H9 (cell line): ENCODE data around the gene TBC1D2. TPM values are rescaled to one million over a fixed set of nuclear protein-coding genes. Genes with fewer than 3 reads are reported as not detected.

ENCODE experiments used
- DNase-seq: peaks from one replicate; pipeline ENCODE4 v3.0.0-alpha.2; 2017
- H2AFZ ChIP-seq: one replicate; pipeline ENCODE4 v1.6.1; 2013; ENCODE audit warnings: mild to moderate bottlenecking, low read length, control low read depth, moderate library complexity
- H2AK5ac ChIP-seq: 2 replicates; pipeline ENCODE4 v1.6.1; 2013; ENCODE audit warnings: low read length, control low read depth, mixed read lengths; ENCODE audit not compliant: insufficient read length
- H2BK120ac ChIP-seq: one replicate; pipeline ENCODE4 v1.6.1; 2013; ENCODE audit warnings: low read depth, mild to moderate bottlenecking, low read length, control low read depth, inconsistent platforms; ENCODE audit not compliant: poor library complexity, severe bottlenecking
- H2BK12ac ChIP-seq: 2 replicates; pipeline ENCODE4 v1.6.1; 2013; ENCODE audit warnings: low read length, control low read depth, mixed read lengths, low read depth; ENCODE audit not compliant: insufficient read length
- H2BK15ac ChIP-seq: 2 replicates; pipeline ENCODE4 v1.6.1; 2013; ENCODE audit warnings: low read depth, low read length, control low read depth
- H2BK20ac ChIP-seq: one replicate; pipeline ENCODE4 v1.6.1; 2013; ENCODE audit warnings: low read depth, mild to moderate bottlenecking, low read length, control low read depth, inconsistent platforms; ENCODE audit not compliant: poor library complexity, severe bottlenecking
- H2BK5ac ChIP-seq: 2 replicates; pipeline ENCODE4 v1.6.1; 2013; ENCODE audit warnings: low read length, control low read depth, mixed read lengths; ENCODE audit not compliant: insufficient read length
- H3K14ac ChIP-seq: 2 replicates; pipeline ENCODE4 v1.6.1; 2013; ENCODE audit warnings: low read length, control low read depth; ENCODE audit not compliant: insufficient read depth
- H3K18ac ChIP-seq: 2 replicates; pipeline ENCODE4 v1.6.1; 2013; ENCODE audit warnings: low read depth, mild to moderate bottlenecking, mixed read lengths, low read length, control low read depth; ENCODE audit not compliant: insufficient read length
- H3K23ac ChIP-seq: 2 replicates; pipeline ENCODE4 v1.6.1; 2013; ENCODE audit warnings: low read length, control low read depth, mixed read lengths, low read depth; ENCODE audit not compliant: insufficient read length
- H3K23me2 ChIP-seq: 2 replicates; pipeline ENCODE4 v1.6.1; 2013; ENCODE audit warnings: low read depth, mild to moderate bottlenecking, mixed read lengths, low read length, control low read depth; ENCODE audit not compliant: insufficient read length, poor library complexity, severe bottlenecking
- H3K27ac ChIP-seq: 2 replicates; pipeline ENCODE4 v1.5.1; 2013; ENCODE audit warnings: low read length, control low read depth, mixed read lengths, low read depth; ENCODE audit not compliant: insufficient read length
- H3K27me3 ChIP-seq: 2 replicates; pipeline ENCODE4 v1.6.1; 2013; ENCODE audit warnings: low read length, control low read depth, inconsistent platforms; ENCODE audit not compliant: insufficient read depth
- H3K4ac ChIP-seq: 2 replicates; pipeline ENCODE4 v1.6.1; 2013; ENCODE audit warnings: low read depth, mild to moderate bottlenecking, control low read depth, inconsistent platforms, low read length, moderate library complexity
- H3K4me1 ChIP-seq: 2 replicates; pipeline ENCODE4 v1.6.1; 2013; ENCODE audit warnings: low read length, control low read depth, inconsistent platforms; ENCODE audit not compliant: insufficient read depth
- H3K4me2 ChIP-seq: 2 replicates; pipeline ENCODE4 v1.6.1; 2013; ENCODE audit warnings: low read length, control low read depth, mixed read lengths; ENCODE audit not compliant: insufficient read length, insufficient read depth
- H3K56ac ChIP-seq: 2 replicates; pipeline ENCODE4 v1.6.1; 2013; ENCODE audit warnings: low read depth, mild to moderate bottlenecking, mixed read lengths, low read length, control low read depth; ENCODE audit not compliant: insufficient read length
- H3K79me1 ChIP-seq: 2 replicates; pipeline ENCODE4 v1.6.1; 2013; ENCODE audit warnings: low read depth, mild to moderate bottlenecking, moderate library complexity, low read length, control low read depth, inconsistent platforms; ENCODE audit not compliant: insufficient read depth, poor library complexity, severe bottlenecking
- H3K79me2 ChIP-seq: 2 replicates; pipeline ENCODE4 v1.6.1; 2013; ENCODE audit warnings: low read length, control low read depth, inconsistent platforms; ENCODE audit not compliant: insufficient read depth
- H3K9ac ChIP-seq: 2 replicates; pipeline ENCODE4 v1.6.1; 2013; ENCODE audit warnings: low read length, control low read depth, mixed read lengths; ENCODE audit not compliant: insufficient read length; ENCODE audit errors: extremely low read depth
- H3K9me3 ChIP-seq: one replicate; pipeline ENCODE4 v1.6.1; 2013; ENCODE audit warnings: low read depth, low read length, inconsistent platforms; ENCODE audit not compliant: control insufficient read depth
- H3T11ph ChIP-seq: one replicate; pipeline ENCODE4 v1.6.1; 2013; ENCODE audit warnings: mild to moderate bottlenecking, low read length, control low read depth, inconsistent platforms
- H4K20me1 ChIP-seq: one replicate; pipeline ENCODE4 v1.6.1; 2013; ENCODE audit not compliant: control insufficient read depth, insufficient read length, insufficient read depth
- H4K5ac ChIP-seq: 2 replicates; pipeline ENCODE4 v1.6.1; 2013; ENCODE audit warnings: low read depth, mild to moderate bottlenecking, mixed read lengths, low read length, control low read depth; ENCODE audit not compliant: insufficient read length
- H4K8ac ChIP-seq: replicated peaks from 2 replicates; pipeline ENCODE4 v1.6.1; 2013; ENCODE audit warnings: low read length, control low read depth, mixed read lengths, low read depth; ENCODE audit not compliant: insufficient read length
- H4K91ac ChIP-seq: 2 replicates; pipeline ENCODE4 v1.6.1; 2013; ENCODE audit warnings: low read depth, mild to moderate bottlenecking, moderate library complexity, mixed read lengths, low read length, control low read depth; ENCODE audit not compliant: insufficient read length
- H3K27ac Mint-ChIP-seq, 3 experiments: 2 replicates in 2 of 3; 3 replicates in 1 of 3; pipeline ENCODE4 v1.8.0; 2020 to 2021; ENCODE audit warnings: mixed read lengths in 3 of 3, mild to moderate bottlenecking in 1 of 3, moderate library complexity in 1 of 3
- H3K27me3 Mint-ChIP-seq: 2 replicates; pipeline ENCODE4 v1.8.0; 2021; ENCODE audit warnings: low read depth, mild to moderate bottlenecking, moderate library complexity, mixed read lengths
- H3K36me3 Mint-ChIP-seq, 3 experiments: 2 replicates in 2 of 3; 3 replicates in 1 of 3; pipeline ENCODE4 v1.8.0; 2020 to 2021; ENCODE audit warnings: low read depth in 3 of 3, mixed read lengths in 3 of 3; ENCODE audit not compliant: insufficient read depth in 1 of 3
- H3K4me1 Mint-ChIP-seq, 2 experiments: 2 replicates each; pipeline ENCODE4 v1.8.0; 2020; ENCODE audit warnings: mixed read lengths in 2 of 2
- H3K4me3 Mint-ChIP-seq, 2 experiments: 2 replicates in 1 of 2; 3 replicates in 1 of 2; pipeline ENCODE4 v1.8.0; 2020 to 2021; ENCODE audit warnings: mild to moderate bottlenecking in 2 of 2, mixed read lengths in 2 of 2, moderate library complexity in 1 of 2
- H3K9me3 Mint-ChIP-seq, 2 experiments: 2 replicates in 1 of 2; 3 replicates in 1 of 2; pipeline ENCODE4 v1.8.0; 2020; ENCODE audit warnings: mild to moderate bottlenecking in 2 of 2, mixed read lengths in 2 of 2, moderate library complexity in 1 of 2
- WGBS: extraction: QIAGEN DNeasy Blood & Tissue Kit; methylation state at CpG from one replicate; pipeline ENCODE4 v1.1.7; 2013; ENCODE audit warnings: missing lambda C conversion rate, low lambda C conversion rate, mixed read lengths; ENCODE audit not compliant: insufficient read length; ENCODE audit errors: extremely low coverage; 5-methylcytosine and 5-hydroxymethylcytosine counted together
- total RNA-seq: library from RNA; stranded (reverse); gene quantifications from 2 replicates; pipeline ENCODE4 v1.2.1, GENCODE V29; 2021
- TF ChIP-seq, protein P1 (sequence below): fragments of 200-600 bp; sonication (generic); conservative IDR thresholded peaks from 3 replicates; pipeline ENCODE4 v1.8.0; 2021; ENCODE audit warnings: antibody characterized with exemption, mild to moderate bottlenecking

The TBC1D2 gene
- total RNA-seq, 1 experiment from 2014 or later: 2.9 TPM

DNA sequence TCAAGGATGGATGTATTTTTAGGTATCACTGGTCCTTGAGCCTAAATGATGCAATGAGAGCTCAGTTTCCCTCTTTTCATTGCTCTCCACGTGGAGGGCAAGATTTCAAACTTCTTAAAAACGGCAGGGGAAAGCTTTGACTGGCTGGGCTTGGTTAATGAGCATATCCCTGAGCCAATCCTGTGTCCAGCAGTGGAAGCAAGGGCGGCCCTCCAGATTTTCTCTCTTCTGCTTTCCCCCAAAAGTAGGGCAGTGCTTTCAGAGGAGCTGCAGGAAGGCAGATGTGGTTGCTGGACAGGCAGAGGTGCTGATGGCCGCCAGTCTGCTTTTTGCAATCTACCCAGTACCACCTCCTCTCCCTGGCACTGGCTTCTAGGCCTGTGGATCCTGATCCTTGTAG lies 30.0 kb upstream of the TBC1D2 start:
- H3K27me3 ChIP-seq: no peaks in the 10 kb centered on the region
- H3K79me2 ChIP-seq: no peaks in the 10 kb centered on the region
- H3K18ac ChIP-seq: no peak overlapping the region
- Mint-ChIP-seq H3K27me3 (peaks cover 2% of the 10 kb centered on the region; the same call in 1 of the 2 replicates), H3K9me3 (no peaks in the 10 kb centered on the region), H3K4me1 (peaks cover 4 to 13% of the 10 kb centered on the region in 2 experiments; a peak in 1 of 4 replicates), H3K27ac (no peak overlapping the region), H3K36me3 (peaks cover 0 to 1% (median 0%) of the 10 kb centered on the region in 3 experiments; a peak in 1 of 7 replicates), H3K4me3 (no peak overlapping the region)
- no peak overlapping the region for H2AK5ac ChIP-seq
- no peak overlapping the region for H3T11ph ChIP-seq
- H4K20me1 ChIP-seq: no peaks in the 10 kb centered on the region
- no peak overlapping the region for H3K9ac ChIP-seq
- no peak overlapping the region for H3K23ac ChIP-seq
- no peak overlapping the region for H3K27ac ChIP-seq
- no CpG with 5 or more reads among the region's 4 CpGs for WGBS
- H2BK15ac ChIP-seq: no peak overlapping the region
- no peak overlapping the region for H2AFZ ChIP-seq
- no peak overlapping the region for H3K56ac ChIP-seq
- no peak overlapping the region for H3K4me2 ChIP-seq
- no peak overlapping the region for H4K8ac ChIP-seq
- no peaks in the 10 kb centered on the region for H3K23me2 ChIP-seq
- TF ChIP-seq, protein P1, sequence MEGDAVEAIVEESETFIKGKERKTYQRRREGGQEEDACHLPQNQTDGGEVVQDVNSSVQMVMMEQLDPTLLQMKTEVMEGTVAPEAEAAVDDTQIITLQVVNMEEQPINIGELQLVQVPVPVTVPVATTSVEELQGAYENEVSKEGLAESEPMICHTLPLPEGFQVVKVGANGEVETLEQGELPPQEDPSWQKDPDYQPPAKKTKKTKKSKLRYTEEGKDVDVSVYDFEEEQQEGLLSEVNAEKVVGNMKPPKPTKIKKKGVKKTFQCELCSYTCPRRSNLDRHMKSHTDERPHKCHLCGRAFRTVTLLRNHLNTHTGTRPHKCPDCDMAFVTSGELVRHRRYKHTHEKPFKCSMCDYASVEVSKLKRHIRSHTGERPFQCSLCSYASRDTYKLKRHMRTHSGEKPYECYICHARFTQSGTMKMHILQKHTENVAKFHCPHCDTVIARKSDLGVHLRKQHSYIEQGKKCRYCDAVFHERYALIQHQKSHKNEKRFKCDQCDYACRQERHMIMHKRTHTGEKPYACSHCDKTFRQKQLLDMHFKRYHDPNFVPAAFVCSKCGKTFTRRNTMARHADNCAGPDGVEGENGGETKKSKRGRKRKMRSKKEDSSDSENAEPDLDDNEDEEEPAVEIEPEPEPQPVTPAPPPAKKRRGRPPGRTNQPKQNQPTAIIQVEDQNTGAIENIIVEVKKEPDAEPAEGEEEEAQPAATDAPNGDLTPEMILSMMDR: no peak
- H2BK5ac ChIP-seq: no peak overlapping the region
- DNase-seq: peak; percentile 26
- H2BK12ac ChIP-seq: no peak overlapping the region
- no peaks in the 10 kb centered on the region for H3K4me1 ChIP-seq
- no peak overlapping the region for H3K4ac ChIP-seq
- H2BK20ac ChIP-seq: no peak overlapping the region
- H4K91ac ChIP-seq: no peak overlapping the region
- H4K5ac ChIP-seq: no peak overlapping the region
- no peak overlapping the region for H2BK120ac ChIP-seq
- H3K79me1 ChIP-seq: no peaks in the 10 kb centered on the region
- no peak overlapping the region for H3K14ac ChIP-seq
- no peaks in the 10 kb centered on the region for H3K9me3 ChIP-seq
